CD4-positive, CD25-positive, alpha-beta regulatory T cell (primary cell): ENCODE data around the gene MDM2. TPM values are rescaled to one million over a fixed set of nuclear protein-coding genes. Genes with fewer than 3 reads are reported as not detected.

Source experiments
- ATAC-seq, 2 donors: fragments of 150-1000 bp; cut with Tn5 transposase; one replicate each; pipeline ENCODE4 v1.10.0; 2021; ENCODE audit warnings: low read depth in 2 of 2, moderate number of reproducible peaks in 2 of 2, moderate library complexity in 1 of 2
- DNase-seq, 3 donors: peaks; one replicate each; pipeline versions ENCODE4 v3.0.0 to v3.0.0-alpha.2; 2012 to 2022; ENCODE audit warnings: mixed read lengths in 1 of 3
- H3K27ac ChIP-seq: one replicate; pipeline ENCODE4 v1.7.0; 2013; ENCODE audit warnings: mild to moderate bottlenecking, low read length; ENCODE audit not compliant: insufficient read depth, poor library complexity, severe bottlenecking
- H3K27me3 ChIP-seq: one replicate; pipeline ENCODE4 v1.7.0; 2013; ENCODE audit warnings: low read length; ENCODE audit not compliant: control insufficient read depth, insufficient read depth
- H3K36me3 ChIP-seq: one replicate; pipeline ENCODE4 v1.7.0; 2013; ENCODE audit warnings: mild to moderate bottlenecking, low read length, moderate library complexity; ENCODE audit not compliant: control insufficient read depth, insufficient read depth
- H3K4me1 ChIP-seq: 2 replicates; pipeline ENCODE4 v1.7.0; 2013; ENCODE audit warnings: mild to moderate bottlenecking, low read length; ENCODE audit not compliant: insufficient read depth, control insufficient read depth, poor library complexity, severe bottlenecking
- H3K4me3 ChIP-seq: one replicate; pipeline ENCODE4 v1.7.0; 2013; ENCODE audit warnings: low read depth, mild to moderate bottlenecking, low read length, moderate library complexity
- H3K9me3 ChIP-seq, 2 experiments: 1 replicate in 1 of 2; 2 replicates in 1 of 2; pipeline ENCODE4 v1.7.0; 2013; ENCODE audit warnings: low read length in 2 of 2, mild to moderate bottlenecking in 1 of 2, moderate library complexity in 1 of 2; ENCODE audit not compliant: control insufficient read depth in 2 of 2
- H3K27ac Mint-ChIP-seq, 3 donors: one replicate each; pipeline ENCODE4 v1.8.0; 2020 to 2022; ENCODE audit warnings: mild to moderate bottlenecking in 3 of 3, mixed read lengths in 3 of 3, moderate library complexity in 2 of 3
- H3K27me3 Mint-ChIP-seq: one replicate; pipeline ENCODE4 v1.8.0; 2022; ENCODE audit warnings: mild to moderate bottlenecking, mixed read lengths
- H3K36me3 Mint-ChIP-seq: one replicate; pipeline ENCODE4 v1.8.0; 2020; ENCODE audit warnings: mixed read lengths
- H3K4me1 Mint-ChIP-seq, 4 donors: one replicate each; pipeline ENCODE4 v1.8.0; 2020 to 2022; ENCODE audit warnings: mixed read lengths in 4 of 4, mild to moderate bottlenecking in 1 of 4
- H3K4me3 Mint-ChIP-seq, 4 donors: one replicate each; pipeline ENCODE4 v1.8.0; 2020 to 2022; ENCODE audit warnings: mild to moderate bottlenecking in 4 of 4, mixed read lengths in 4 of 4, moderate library complexity in 3 of 4
- H3K9me3 Mint-ChIP-seq, 7 donors: one replicate each; pipeline ENCODE4 v1.8.0; 2020 to 2022; ENCODE audit warnings: mixed read lengths in 7 of 7, mild to moderate bottlenecking in 3 of 7, moderate library complexity in 2 of 7
- polyA plus RNA-seq, 4 donors: library from polyadenylated mRNA; unstranded; fragments of 300-500 nt; fragmentation: Illumina TruSeq; gene quantifications; one replicate each; pipeline ENCODE4 v1.2.3, GENCODE V29; 2021
- total RNA-seq: library from RNA; stranded (reverse); gene quantifications from one replicate; pipeline ENCODE4 v1.2.3, GENCODE V29; 2022

Gene MDM2
- total and polyA plus RNA-seq, 5 donors from 2014 or later = 21.8 to 101 (median 24.0) TPM

GRCh38 chr12:68766646-68767045 lies 41.3 kb upstream of the MDM2 start:
- no peak overlapping the region for H3K4me3 ChIP-seq
- H3K4me1 ChIP-seq = no peaks in the 10 kb centered on the region
- Mint-ChIP-seq H3K27ac (no peak overlapping the region), H3K36me3 (peaks cover 25% of the 10 kb centered on the region), H3K4me1 (peaks cover 0 to 11% (median 9%) of the 10 kb centered on the region in 4 donors), H3K9me3 (peaks cover 0 to 2% (median 0%) of the 10 kb centered on the region in 7 donors), H3K27me3 (no peaks in the 10 kb centered on the region), H3K4me3 (no peak overlapping the region)
- DNase-seq (no peak), ATAC-seq (no peak)
- H3K27me3 ChIP-seq = no peaks in the 10 kb centered on the region
- no peak overlapping the region for H3K27ac ChIP-seq
- H3K36me3 ChIP-seq = peaks cover 15% of the 10 kb centered on the region
- no peaks in the 10 kb centered on the region for H3K9me3 ChIP-seq

- ATAC-seq (no peak), DNase-seq (no peak)
- H3K36me3 ChIP-seq = peaks cover 14% of the 10 kb centered on the region
- no peaks in the 10 kb centered on the region for H3K27me3 ChIP-seq
- Mint-ChIP-seq H3K4me1 (peaks cover 0 to 11% (median 9%) of the 10 kb centered on the region in 4 donors), H3K27me3 (no peaks in the 10 kb centered on the region), H3K4me3 (no peak overlapping the region), H3K27ac (no peak overlapping the region), H3K9me3 (peaks cover 0 to 2% (median 0%) of the 10 kb centered on the region in 7 donors), H3K36me3 (peaks cover 20% of the 10 kb centered on the region)
- H3K4me3 ChIP-seq = no peak overlapping the region
- no peaks in the 10 kb centered on the region for H3K4me1 ChIP-seq
- H3K27ac ChIP-seq = no peak overlapping the region
- no peaks in the 10 kb centered on the region for H3K9me3 ChIP-seq
Observed at GRCh38 chr12:68767191-68767590, 40.8 kb upstream of the MDM2 start.

- Histone ChIP-seq H3K27ac (no peak overlapping the region), H3K9me3 (no peaks in the 10 kb centered on the region), H3K4me3 (no peak overlapping the region), H3K27me3 (no peaks in the 10 kb centered on the region), H3K4me1 (peaks cover 6% of the 10 kb centered on the region), H3K36me3 (peaks cover 9% of the 10 kb centered on the region)
- no peak for ATAC-seq
- DNase-seq = no peak
- Mint-ChIP-seq H3K36me3 (peaks cover 18% of the 10 kb centered on the region), H3K27ac (peak overlapping the region in 1 of 3 donors; percentile 8), H3K4me3 (no peak overlapping the region), H3K4me1 (peaks cover 5 to 23% (median 20%) of the 10 kb centered on the region in 4 donors), H3K9me3 (peaks cover 0 to 3% (median 0%) of the 10 kb centered on the region in 7 donors), H3K27me3 (no peaks in the 10 kb centered on the region)
Observed at GRCh38 chr12:68768431-68768939, 39.5 kb upstream of the MDM2 start.

- no peak overlapping the region for H3K27ac ChIP-seq
- Mint-ChIP-seq H3K36me3 (peaks cover 7% of the 10 kb centered on the region), H3K4me1 (peaks cover 5 to 27% (median 25%) of the 10 kb centered on the region in 4 donors), H3K27ac (peak overlapping the region in 2 of 3 donors; percentile 43 to 80), H3K27me3 (no peaks in the 10 kb centered on the region), H3K9me3 (peaks cover 0 to 3% (median 0%) of the 10 kb centered on the region in 7 donors), H3K4me3 (no peak overlapping the region)
- no peak overlapping the region for H3K4me3 ChIP-seq
- no peaks in the 10 kb centered on the region for H3K9me3 ChIP-seq
- no peak for DNase-seq
- H3K36me3 ChIP-seq = peaks cover 5% of the 10 kb centered on the region
- no peaks in the 10 kb centered on the region for H3K27me3 ChIP-seq
- no peak for ATAC-seq
- H3K4me1 ChIP-seq = peaks cover 6% of the 10 kb centered on the region
Observed at GRCh38 chr12:68769941-68770340, 38.0 kb upstream of the MDM2 start.

GRCh38 chr12:68771223-68771925 lies 36.6 kb upstream of the MDM2 start:
- Mint-ChIP-seq H3K27me3 (no peaks in the 10 kb centered on the region), H3K4me3 (no peak overlapping the region), H3K27ac (peak overlapping the region; percentile 42 to 60 (median 43)), H3K9me3 (peaks cover 0 to 3% (median 0%) of the 10 kb centered on the region in 7 donors), H3K4me1 (peaks cover 5 to 27% (median 25%) of the 10 kb centered on the region in 4 donors), H3K36me3 (peaks cover 7% of the 10 kb centered on the region)
- no peak for DNase-seq
- Histone ChIP-seq H3K36me3 (peaks cover 5% of the 10 kb centered on the region), H3K27me3 (no peaks in the 10 kb centered on the region), H3K9me3 (no peaks in the 10 kb centered on the region), H3K4me1 (peaks cover 6% of the 10 kb centered on the region), H3K4me3 (no peak overlapping the region), H3K27ac (no peak overlapping the region)
- ATAC-seq = no peak

- ATAC-seq (no peak), DNase-seq (peak in 1 of 3 donors; percentile 35)
- Histone ChIP-seq H3K36me3 (no peaks in the 10 kb centered on the region), H3K4me3 (no peak overlapping the region), H3K4me1 (peaks cover 6% of the 10 kb centered on the region), H3K27ac (peak overlapping the region; percentile 20), H3K9me3 (no peaks in the 10 kb centered on the region), H3K27me3 (no peaks in the 10 kb centered on the region)
- Mint-ChIP-seq H3K36me3 (peaks cover 3% of the 10 kb centered on the region), H3K4me3 (peak overlapping the region in 2 of 4 donors; percentile 39 to 75), H3K27ac (peak overlapping the region; percentile 74 to 85 (median 84)), H3K9me3 (peaks cover 0 to 3% (median 0%) of the 10 kb centered on the region in 7 donors), H3K4me1 (peaks cover 5 to 27% (median 25%) of the 10 kb centered on the region in 4 donors), H3K27me3 (no peaks in the 10 kb centered on the region)
Observed at GRCh38 chr12:68772714-68773113, 35.3 kb upstream of the MDM2 start.

GRCh38 chr12:68773582-68773981 lies 34.4 kb upstream of the MDM2 start:
- Histone ChIP-seq H3K9me3 (no peaks in the 10 kb centered on the region), H3K36me3 (no peaks in the 10 kb centered on the region), H3K4me1 (peaks cover 6% of the 10 kb centered on the region), H3K27me3 (no peaks in the 10 kb centered on the region), H3K27ac (no peak overlapping the region), H3K4me3 (no peak overlapping the region)
- Mint-ChIP-seq H3K9me3 (peaks cover 0 to 3% (median 0%) of the 10 kb centered on the region in 7 donors), H3K27me3 (no peaks in the 10 kb centered on the region), H3K27ac (peak overlapping the region; percentile 66 to 85 (median 84)), H3K4me1 (peaks cover 5 to 29% (median 25%) of the 10 kb centered on the region in 4 donors), H3K36me3 (no peaks in the 10 kb centered on the region), H3K4me3 (no peak overlapping the region)
- DNase-seq (no peak), ATAC-seq (no peak)
